T47D (cell line): ENCODE results near the gene ROGDI.

Source experiments
- DNase-seq, 2 experiments: peaks; one replicate each; pipeline versions ENCODE4 v3.0.0 to v3.0.0-alpha.2; 2011 to 2012; ENCODE audit warnings: low read depth in 1 of 2, low spot score in 1 of 2
- JUND ChIP-seq: IDR thresholded peaks from 2 replicates; pipeline ENCODE4 v1.6.1; 2012; ENCODE audit warnings: low read depth
- in situ Hi-C: cut with HindIII; loops from 2 replicates; pipeline ENCODE4 v1.10.0; 2016; ENCODE audit warnings: low sequenced_read_pairs, low pct_unique_long_range_greater_than_20kb

Gene ROGDI

GRCh38 chr16:4747906-4748681 is 54.3 kb downstream of the ROGDI start:
- DNase-seq: no peak
- no peak for TF ChIP-seq JUND
- in situ Hi-C loops: no loop called here

- in situ Hi-C loops: no loop called here
- DNase-seq: no peak
- TF ChIP-seq JUND: no peak
Observed at GRCh38 chr16:4746991-4747574, 55.4 kb downstream of the ROGDI start.
